GM21786 (cell line): ENCODE measurements around the gene SYNDIG1.

Source experiments
- ATAC-seq: cut with Tn5 transposase; IDR thresholded peaks from one replicate; pipeline ENCODE4 v1.9.1; 2021; ENCODE audit not compliant: unreplicated experiment

SYNDIG1 gene

DNA sequence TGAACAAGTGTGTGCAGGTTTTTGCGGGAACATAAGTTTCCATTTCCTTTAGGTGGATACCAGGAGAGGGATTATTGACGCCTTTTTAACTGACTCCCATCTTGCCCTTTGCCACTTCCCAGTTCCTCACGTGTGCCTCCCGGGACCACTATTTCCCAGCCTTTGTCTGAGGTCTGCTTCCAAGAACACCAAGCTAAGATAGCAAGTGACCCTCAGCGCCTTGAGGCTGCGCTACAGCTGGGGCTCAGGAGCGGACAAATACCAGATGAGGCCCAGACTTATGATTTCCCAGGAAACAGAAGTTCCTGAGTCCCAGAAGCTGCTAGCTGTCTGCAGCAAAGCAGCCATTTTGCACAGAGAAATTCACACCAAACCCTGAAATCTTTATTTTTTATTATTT is 216.7 kb downstream of the SYNDIG1 start:
- ATAC-seq: no peak

DNA sequence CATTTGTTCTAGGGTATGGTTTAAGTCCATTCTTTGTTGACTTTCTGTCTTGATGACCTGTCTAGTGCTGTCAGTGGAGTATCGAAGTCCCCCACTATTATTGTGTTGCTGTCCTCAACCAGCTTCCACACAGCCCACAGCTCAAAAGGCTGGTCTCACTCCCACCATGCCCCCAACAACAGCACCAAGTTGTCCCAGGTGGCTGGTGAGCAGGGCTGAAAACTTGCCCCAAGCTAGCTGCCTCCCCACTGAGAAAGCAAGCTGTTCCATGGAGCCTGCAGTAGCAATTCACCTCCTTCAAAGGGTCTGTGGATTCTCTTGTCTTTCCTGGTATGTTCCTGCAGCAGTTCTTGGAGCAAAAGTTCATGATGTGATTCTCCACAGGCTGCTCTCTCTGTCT is 221.0 kb downstream of the SYNDIG1 start:
- ATAC-seq: no peak

DNA sequence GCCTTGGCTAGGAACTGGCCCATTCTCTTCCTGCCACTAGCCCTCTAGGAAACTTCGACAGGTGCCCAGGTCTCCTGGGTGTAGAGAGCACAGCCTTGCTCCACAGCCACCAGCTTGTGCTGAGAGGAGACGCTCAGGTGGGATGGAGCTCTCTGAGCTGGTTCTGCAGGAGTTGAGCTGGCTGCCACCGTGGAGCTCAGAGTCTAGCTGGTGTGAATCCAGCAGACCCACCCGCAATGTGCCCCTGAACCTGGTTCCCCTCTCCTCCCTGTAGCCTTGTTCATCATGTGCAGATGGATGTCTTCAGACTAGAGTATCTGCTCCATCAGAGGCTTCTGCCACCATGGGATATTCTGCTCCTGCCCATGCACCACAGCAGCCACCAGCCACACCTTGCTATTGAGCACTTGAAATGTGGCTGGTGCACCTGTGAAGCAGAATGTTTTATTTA is 222.5 kb downstream of the SYNDIG1 start:
- ATAC-seq: no peak

DNA sequence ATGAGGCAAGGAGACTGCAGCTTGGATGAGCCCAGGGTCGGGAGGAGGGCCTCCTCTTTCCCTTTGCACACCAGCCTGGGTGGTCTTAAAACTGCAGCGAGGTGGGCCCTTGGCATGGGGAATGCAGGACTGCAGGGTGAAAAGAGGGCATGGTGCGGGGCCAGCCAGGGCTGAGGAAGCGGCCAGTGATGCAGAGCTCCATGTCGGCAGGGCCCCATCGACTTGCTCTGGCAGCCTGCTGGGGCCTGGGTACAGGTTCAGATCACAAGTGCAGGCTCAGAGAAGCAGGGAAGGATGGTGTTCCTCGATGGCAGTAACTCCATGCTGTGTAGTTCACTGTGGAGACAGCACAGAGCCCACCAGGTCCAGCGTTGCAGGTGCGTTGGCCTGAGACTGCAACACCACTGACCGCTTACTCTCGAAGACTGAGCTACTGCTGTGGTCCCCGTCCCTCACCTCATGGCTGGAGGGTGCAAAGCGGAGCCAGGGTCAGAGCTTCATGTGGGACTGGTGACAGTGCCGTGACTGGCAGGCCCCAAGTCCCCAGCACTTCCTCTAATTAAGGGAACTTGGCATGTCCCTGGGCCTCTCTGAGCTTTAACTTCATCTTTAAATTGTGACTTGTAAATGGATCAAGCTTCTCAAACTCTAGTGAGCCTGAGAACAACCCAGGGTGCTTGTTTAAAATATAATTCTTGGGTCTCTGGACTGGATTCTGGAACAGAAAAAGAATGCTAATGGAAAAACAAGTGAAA is 223.2 kb downstream of the SYNDIG1 start:
- ATAC-seq: no peak

DNA sequence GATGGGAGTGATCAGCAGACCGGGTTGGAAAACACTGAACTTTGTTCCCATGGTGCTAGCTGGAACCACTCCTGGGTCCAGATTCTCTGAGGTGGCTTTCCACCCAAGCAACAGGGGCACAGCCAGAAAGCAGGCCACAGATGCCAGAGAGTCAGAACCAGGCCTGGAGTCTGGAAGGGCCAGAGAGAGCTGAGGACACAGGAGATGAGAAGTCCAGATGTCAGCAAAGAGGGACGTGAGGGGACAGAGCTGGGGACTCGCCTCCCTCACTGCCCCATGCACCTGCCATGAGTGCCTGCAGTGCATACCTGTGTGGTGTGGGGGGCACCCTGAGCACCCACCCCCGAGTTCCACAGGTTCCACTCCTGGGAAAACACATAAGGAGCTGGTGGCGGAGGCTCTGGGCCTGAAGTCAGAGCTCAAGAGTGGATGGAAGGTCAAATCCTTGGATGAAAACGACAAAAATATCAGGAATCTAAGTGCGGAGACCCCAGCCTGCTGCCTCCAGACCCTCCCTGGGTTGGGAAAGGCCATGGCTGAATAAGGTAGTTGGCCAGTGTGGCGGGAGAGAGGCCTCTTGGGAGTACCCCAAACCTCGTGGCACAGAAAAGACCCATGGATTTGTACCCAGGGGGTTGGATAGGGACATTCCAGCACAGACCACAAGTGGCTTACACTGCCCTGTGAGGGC is 224.2 kb downstream of the SYNDIG1 start:
- ATAC-seq: no peak

DNA sequence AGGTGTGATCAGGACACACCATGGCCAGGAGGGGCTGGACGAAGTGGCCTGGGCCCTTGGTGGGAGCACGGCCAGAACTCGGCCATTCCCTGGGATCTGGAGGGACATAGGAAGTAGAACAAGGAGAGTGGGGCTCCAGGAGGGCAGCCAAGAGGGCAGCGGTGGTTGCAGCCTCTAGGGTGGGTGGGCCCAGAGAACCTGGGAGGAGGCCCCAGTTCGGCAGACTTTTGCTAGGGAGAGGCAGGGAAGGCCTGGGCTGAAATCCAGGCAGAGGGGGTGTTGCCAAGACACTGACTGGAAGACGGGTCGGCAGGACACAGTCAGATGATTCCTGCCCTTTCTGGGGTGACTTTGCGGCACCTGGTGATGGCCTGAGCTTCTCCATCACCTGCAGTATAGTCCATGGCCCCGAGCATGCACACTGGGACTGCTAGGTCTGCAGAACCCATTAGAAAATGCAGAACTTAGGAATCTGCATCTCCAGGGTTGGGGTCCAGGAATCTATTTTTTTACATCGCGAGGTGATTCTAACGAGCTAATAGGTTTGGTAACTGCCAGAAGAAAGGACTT is 224.8 kb downstream of the SYNDIG1 start:
- ATAC-seq: no peak

DNA sequence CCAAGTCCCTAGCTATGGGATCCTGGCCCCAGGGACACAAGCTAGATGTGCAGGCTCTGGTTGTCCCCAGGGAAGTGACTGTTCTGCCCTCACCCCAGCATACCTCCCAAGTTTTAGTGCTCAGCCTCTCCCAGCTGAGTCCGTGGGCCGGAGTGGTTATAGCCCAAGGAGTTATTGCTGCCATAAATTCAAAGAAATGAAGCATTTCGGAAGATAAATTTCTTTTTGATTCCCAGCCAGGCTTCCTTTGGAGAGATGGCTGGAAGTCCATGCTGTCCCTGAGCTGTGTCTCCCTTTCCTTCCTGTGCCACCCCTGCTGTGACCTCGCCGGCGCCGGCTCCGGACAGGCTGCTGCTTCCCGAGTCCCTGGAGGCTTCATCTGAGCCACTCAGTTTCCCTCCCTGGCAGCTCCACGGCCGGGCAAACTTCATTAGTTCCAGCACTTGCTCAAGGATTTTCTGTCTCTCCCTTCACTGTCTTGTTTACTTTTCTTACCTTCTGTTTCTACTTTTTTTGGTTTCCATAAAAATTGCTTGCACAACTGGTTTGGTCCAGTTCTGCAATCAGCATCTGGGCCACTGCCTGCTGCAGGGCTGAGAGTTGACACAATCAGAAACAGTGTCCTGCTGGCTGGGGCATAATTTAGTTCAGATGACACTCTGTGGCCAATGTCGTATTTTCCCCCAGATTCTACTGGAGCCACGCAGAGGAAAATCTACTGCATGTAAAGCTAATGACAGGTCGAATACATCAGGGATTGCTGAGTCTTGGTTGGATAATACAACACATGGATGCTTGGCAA is 225.5 kb downstream of the SYNDIG1 start:
- ATAC-seq: no peak

DNA sequence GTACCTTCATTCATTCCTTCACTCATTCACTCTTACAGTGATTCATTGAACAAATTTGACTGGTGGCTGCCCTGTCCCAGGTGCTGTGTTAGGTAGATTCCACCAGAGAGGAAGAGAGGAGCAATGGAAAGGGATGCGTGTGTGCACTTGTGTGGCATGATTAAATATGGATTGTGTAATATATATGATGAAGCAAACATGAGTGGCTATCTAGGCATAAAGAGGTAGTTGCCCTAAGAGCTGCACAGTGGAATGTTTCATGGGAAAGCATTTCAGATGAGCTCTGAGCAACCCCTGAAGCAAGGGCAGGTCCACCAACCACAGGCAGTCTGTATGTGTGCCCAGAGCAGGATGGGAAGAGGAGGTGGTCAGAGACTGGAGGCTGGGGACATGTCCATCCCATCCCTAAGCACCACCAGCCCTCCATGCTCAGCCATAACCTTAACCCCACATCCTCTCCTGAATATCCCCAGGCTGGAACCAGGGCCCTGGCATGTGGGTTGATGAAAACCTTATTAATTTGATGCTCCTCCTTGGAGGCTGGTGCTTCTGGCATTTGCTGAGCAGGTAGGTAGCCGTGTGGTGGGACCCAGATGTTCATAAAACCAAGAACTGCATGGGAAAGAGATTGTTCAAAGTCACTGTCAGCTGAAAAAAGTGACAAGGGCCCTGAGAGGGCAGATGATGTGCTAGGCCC is 226.2 kb downstream of the SYNDIG1 start:
- no peak for ATAC-seq

DNA sequence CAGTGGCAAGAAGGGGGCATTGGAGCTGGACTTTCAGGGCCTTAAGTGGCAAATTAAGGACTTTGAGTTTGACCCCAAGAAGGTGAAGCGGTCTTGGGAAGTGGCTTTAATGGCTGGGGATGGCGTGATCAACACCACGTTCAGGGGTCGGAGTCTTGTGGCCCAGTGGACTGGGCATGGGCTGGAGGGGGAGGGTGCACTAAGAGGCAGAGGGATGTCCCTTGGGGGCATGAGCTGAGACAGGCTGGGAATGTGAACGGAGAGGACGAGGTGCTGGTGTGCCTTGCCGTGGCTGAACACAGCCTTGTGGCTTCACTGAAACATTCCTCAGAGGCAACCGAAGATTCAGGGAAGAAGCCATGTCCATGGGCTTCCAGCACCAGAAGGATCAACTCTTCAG is 227.0 kb downstream of the SYNDIG1 start:
- no peak for ATAC-seq

DNA sequence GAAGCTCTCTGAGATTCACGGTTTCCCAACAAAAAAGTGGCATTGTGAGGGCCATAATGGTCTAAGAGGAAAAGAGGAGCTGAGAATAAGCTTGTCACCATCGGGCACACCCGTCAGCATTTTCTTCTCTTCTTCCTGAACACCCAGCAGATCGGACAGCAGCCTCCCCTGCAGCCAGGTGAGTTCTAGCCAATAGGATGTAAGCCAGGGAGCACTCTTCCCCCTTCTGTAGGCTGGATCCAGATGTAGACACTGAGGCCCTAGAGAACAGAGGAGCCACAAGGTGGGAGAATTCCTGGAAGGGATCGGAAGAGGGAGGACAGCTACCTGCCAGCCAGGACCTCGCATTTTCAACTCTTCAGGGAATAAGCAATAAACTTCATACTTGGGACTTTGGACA is 228.0 kb downstream of the SYNDIG1 start:
- no peak for ATAC-seq

DNA sequence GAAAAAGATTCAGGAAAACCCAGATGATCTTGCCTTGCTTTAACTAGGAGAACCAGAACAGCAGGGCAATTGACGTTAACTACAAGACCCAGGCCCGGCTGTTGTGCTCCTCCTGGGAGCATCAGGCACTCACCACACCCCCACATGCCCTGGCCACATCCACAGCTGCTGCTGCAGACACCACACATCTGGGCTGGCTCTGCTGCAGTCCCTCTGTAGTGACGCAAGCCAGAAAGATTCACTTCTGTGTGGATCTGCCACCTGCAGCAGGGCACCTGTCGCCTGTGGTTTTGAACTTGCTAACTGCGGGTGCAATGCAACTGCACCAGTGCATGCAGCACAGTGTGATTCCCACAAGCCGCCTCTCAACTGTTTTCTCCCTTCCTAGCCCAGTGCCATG is 228.8 kb downstream of the SYNDIG1 start:
- ATAC-seq: no peak

DNA sequence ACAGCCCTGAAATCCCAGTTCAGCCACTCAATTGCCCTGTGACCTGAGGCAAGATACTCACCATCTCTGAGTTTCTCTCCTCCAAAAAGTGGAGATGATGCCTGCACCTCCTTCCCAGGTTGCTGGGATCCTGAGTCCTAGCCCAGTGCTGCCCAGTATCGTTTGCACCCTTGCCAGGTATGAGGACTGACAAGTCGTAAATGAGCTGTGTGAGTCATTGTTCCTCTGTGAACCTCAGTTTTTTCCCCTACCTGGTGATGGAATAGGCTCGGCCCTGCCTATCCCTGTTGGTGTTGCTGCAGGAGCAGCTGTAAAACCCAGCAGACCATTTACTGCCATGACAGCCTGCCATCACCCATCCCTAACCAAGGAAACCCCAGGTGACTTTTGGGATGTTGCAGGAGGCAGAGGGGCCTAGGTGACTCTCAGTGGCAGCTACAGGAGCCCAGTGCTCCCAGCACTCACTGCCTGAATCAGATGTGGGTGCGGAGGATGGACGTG is 229.3 kb downstream of the SYNDIG1 start:
- no peak for ATAC-seq

DNA sequence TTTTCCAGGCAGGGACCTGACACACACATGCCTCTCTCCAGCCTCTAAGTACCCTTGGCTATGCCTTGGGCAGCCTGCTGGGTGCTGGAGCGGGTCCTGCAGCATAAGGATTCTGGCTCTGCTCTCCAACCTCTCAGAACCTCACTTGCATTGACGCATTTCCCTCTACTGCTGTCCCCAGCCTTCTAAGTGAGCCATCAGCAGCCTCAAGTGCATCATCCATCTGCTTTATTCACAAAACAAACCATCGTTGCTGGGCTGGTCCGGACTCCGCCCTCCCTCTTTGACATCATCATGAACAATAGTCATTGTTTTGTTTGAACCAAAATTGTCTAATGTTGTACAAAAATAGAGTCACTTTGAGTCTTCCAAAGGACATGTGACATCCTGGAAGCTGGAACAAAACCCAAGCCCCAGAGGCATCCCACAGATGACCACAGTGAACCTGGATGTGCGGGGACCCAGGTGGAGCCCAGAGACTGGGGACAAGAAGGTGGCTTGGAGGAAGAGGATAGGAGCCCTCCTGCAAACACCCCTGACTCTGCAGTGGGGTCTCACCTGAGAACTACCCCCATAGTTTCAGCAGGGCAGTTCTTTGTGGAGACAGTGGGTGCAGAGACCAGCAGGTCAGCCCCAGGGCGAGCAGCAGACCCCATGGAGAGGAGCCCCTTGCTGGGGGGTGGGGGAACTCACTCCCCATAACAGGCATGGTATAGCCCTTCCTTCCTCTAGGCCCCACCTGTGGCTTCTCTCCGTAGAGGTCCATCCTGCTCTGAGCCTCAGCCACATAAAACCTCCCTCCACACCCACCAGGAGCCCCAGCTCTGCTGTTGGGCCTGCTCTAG is 230.1 kb downstream of the SYNDIG1 start:
- ATAC-seq: no peak

DNA sequence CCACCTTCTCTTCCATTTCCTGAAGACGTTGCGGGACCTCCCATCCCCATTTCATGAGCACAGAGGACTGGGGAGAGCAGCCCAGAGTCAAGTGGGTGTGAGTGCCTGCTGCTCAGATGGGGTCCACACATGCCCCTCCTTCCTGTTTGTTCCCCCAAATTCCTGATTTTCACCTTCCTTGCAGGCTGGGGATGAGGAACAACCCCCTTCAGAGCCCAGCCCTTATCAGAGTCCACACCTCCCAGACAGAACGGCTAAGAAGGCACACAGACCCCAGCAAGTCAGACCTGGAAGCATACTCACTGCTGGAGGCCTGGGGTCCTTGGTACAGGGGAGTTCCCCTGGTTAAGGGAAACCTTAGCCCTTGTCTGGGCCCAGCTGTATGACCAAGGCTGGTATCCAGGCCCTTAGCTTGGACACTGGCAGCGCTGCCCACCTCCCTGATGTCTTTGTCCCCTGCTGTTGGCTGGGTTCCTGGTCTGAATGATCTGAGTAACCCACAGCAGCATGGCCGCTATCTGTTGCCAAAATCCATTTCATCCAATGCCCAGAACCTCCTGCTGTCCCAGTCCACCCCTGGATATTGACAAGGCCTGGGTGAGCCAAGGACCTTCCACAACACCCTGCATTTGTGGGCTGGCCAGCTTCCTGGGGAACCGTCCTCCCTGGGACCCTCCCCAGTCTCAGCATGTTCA is 230.9 kb downstream of the SYNDIG1 start:
- ATAC-seq: no peak

DNA sequence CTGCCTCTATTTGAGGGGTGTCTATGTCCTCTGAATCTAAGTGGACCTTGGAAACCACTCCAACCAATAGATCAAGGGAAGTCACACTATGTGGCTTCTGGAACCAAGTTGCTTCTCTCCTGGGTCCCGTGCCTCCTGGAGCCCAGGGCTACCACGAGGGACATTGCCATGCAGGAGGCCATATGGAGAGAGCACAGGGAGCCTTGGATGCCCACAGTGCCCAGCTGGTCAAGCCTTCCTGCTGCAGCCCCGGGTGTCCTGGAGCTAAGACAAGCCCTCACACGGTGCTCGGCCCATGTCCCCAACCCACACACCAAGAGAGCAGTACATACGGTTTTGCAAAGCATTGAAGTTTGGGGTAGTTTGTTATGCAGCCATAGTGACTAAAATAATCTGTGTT is 231.6 kb downstream of the SYNDIG1 start:
- no peak for ATAC-seq

DNA sequence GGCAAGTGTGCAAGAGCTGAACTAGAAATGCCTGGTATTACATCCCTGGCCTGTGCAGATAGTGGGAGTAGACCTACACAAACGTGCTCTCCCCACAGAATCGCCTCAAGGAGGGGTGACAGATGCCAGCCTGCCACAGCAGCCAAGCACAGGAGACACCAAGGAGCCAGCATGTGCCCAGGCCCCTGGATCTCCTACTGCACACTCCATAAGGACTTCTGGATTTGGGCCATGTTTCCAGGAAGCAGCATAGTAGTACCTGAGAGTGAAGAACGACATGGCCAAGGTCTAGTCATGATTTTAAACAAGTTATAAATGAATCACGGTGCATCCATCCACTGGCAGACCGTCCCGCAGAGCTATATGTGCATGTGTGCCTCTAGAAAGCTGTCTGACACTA is 232.2 kb downstream of the SYNDIG1 start:
- no peak for ATAC-seq

DNA sequence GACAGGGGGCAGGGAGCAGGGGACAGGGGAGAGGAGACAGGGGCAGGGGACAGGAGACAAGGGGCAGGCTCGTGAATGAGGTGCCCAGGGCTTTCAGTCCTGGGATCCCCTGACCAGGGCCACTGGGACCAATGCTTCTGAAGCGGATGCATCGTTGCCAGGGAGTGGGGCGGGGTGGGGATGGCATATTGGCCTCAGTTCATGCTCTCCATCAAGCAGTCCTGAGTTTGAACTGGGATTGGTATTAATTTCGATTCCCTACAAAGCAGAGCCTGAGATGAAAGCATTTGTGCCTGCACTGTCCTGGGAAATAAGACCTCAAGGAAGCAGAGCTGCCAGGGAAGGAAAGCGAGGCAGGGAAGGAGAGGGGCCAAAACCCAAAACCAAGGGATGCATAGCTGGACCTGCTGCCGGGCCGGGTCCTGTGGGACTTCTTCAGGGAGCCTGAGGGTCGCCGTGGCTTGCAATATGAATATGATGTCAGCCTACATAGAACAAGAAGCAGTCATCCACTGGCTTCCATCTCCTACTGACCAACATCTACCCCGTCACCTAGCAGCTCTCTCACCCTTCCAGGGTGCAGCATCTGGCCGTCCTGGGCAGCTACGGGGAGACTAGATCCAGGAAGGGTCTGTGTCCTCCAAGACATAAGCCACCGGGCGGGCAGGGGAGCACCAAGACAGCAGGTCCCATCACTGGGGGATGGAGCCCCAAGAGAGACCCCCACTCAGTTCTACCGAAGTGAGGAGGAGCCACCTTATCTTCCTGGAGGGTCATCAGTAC is 233.3 kb downstream of the SYNDIG1 start:
- no peak for ATAC-seq

DNA sequence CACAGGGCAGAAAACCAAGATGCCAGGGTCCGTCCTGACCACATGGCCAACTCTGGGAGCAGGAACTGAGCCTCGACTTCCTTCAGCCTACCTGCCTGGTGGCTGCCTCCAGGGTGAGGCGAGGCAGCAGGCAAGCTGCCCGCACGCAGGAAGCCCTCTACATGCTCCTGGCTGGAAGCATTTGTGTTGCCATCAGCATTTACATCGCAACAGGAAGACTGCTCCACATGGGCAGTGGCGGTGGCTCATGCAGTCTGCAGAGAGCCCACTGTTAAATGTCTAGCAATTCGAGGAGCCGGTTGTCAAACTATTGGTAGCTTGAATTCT is 233.8 kb downstream of the SYNDIG1 start:
- no peak for ATAC-seq

DNA sequence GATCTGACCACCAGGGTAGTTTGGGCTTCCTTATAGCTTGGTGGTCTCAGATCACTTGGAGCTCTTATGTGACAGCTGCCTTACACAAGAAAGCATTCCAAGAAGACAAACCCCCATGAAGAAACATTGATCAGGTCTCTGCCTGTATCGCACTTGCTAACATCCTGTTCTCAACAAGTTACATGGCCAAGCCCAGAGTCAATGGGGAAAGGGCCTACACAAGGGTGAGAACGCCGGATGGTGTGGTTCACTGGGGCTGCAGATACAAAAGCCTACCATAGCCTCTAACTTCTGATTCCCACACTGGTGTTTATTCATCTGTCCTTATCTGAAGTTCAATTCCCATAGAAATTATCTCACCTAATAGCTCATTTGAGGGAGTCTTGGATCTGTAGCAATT is 235.5 kb downstream of the SYNDIG1 start:
- ATAC-seq: no peak
